NCI-H82 treated with DMSO at 0.1 percent for 48 hours (cell line): Measurements from ENCODE around the gene PRPS2.

Experiments used
- DNase-seq: peaks from one replicate; lab custom pipeline; 2025; ENCODE audit not compliant: unreplicated experiment; lab: John Stamatoyannopoulos, UW

Gene PRPS2

GRCh38 chrX:12814420-12814819 lies 23.2 kb downstream of the PRPS2 start:
- no peak for DNase-seq

- no peak for DNase-seq
Observed at GRCh38 chrX:12817528-12817927, 26.3 kb downstream of the PRPS2 start.

- no peak for DNase-seq
Observed at GRCh38 chrX:12819222-12819621, 28.0 kb downstream of the PRPS2 start.

GRCh38 chrX:12820737-12821136 lies 29.5 kb downstream of the PRPS2 start:
- DNase-seq, result no peak

GRCh38 chrX:12824944-12825343 lies 33.7 kb downstream of the PRPS2 start:
- DNase-seq, result no peak

GRCh38 chrX:12825801-12826200 lies 34.6 kb downstream of the PRPS2 start:
- DNase-seq, result no peak

GRCh38 chrX:12843061-12843667 lies 52.0 kb downstream of the PRPS2 start:
- DNase-seq, result no peak

- DNase-seq, result no peak
Observed at GRCh38 chrX:12843668-12844279, 52.6 kb downstream of the PRPS2 start.

GRCh38 chrX:12844319-12844718 lies 53.1 kb downstream of the PRPS2 start:
- no peak for DNase-seq

GRCh38 chrX:12865359-12865758 lies 74.1 kb downstream of the PRPS2 start:
- no peak for DNase-seq

- DNase-seq, result no peak
Observed at GRCh38 chrX:12866451-12867377, 75.5 kb downstream of the PRPS2 start, which contains the start of gene TLR7. Gene TLR7 (plus strand): TSS chrX:12867072. CDS start chrX:12867579, 507 bp downstream.

GRCh38 chrX:12867685-12868084 lies 76.5 kb downstream of the PRPS2 start:
- DNase-seq, result no peak

GRCh38 chrX:12868747-12869146 lies 77.5 kb downstream of the PRPS2 start:
- no peak for DNase-seq

- DNase-seq, result no peak
Observed at GRCh38 chrX:12871257-12871656, 80.0 kb downstream of the PRPS2 start.

- DNase-seq, result no peak
Observed at GRCh38 chrX:12872741-12873140, 81.5 kb downstream of the PRPS2 start.
